B cell (primary cell): ENCODE data around the gene RASL10B. TPM values are rescaled to one million over a fixed set of nuclear protein-coding genes. Genes with fewer than 3 reads are reported as not detected.

Experiments used
- ATAC-seq: fragments of 200-7000 bp; cut with Tn5 transposase; one replicate; pipeline ENCODE4 v1.10.0; 2021; ENCODE audit warnings: low read depth, mild to moderate bottlenecking, moderate number of reproducible peaks, moderate library complexity
- CTCF ChIA-PET: fragments of 350-600 bp; sonication (Branson Sonifier 250); formaldehyde crosslinking; loops from one replicate; lab custom pipeline; 2021; ENCODE audit warnings: antibody characterized with exemption, inconsistent platforms; lab: Charles Lee
- POLR2A ChIA-PET: fragments of 350-600 bp; sonication (Branson Sonifier 250); formaldehyde crosslinking; loops from one replicate; lab custom pipeline; 2021; ENCODE audit warnings: antibody characterized with exemption; lab: Charles Lee
- DNase-seq: peaks from one replicate; pipeline ENCODE4 v3.0.0; 2013
- H2AFZ ChIP-seq: 2 replicates; pipeline ENCODE4 v1.6.1; 2012; ENCODE audit warnings: mild to moderate bottlenecking, low read depth, low read length; ENCODE audit not compliant: insufficient read depth, poor library complexity, severe bottlenecking
- H3K27ac ChIP-seq, 2 donors: 1 replicate in 1 of 2; 2 replicates in 1 of 2; pipeline ENCODE4 v1.5.1; 2012 to 2013; ENCODE audit warnings: low read length in 2 of 2, mild to moderate bottlenecking in 2 of 2, moderate library complexity in 1 of 2
- H3K27me3 ChIP-seq, 4 experiments: fragments of 200-600 bp in 1 of 4; sonication (generic) in 1 of 4; replicated peaks in 1 of 4; 1 replicate in 2 of 4; 2 replicates in 2 of 4; pipeline versions ENCODE4 v1.6.1 to v1.7.0; 2013 to 2016; ENCODE audit warnings: low read length in 3 of 4, mild to moderate bottlenecking in 2 of 4, mixed read lengths in 1 of 4, moderate library complexity in 1 of 4; ENCODE audit not compliant: insufficient read depth in 4 of 4, control insufficient read depth in 3 of 4; ENCODE audit errors: control extremely low read depth in 1 of 4
- H3K36me3 ChIP-seq, 2 experiments: replicated peaks in 1 of 2; 1 replicate in 1 of 2; 2 replicates in 1 of 2; pipeline versions ENCODE4 v1.6.1 to v1.7.1; 2013; ENCODE audit warnings: low read length in 1 of 2; ENCODE audit not compliant: insufficient read depth in 2 of 2, control insufficient read depth in 1 of 2; ENCODE audit errors: control extremely low read depth in 1 of 2, extremely low read depth in 1 of 2
- H3K4me1 ChIP-seq, 2 donors: fragments of 200-600 bp in 1 of 2; sonication (generic) in 1 of 2; 1 replicate in 1 of 2; 2 replicates in 1 of 2; pipeline versions ENCODE4 v1.5.1 to v1.6.1; 2013 to 2017; ENCODE audit warnings: low read length in 2 of 2; ENCODE audit not compliant: control insufficient read depth in 2 of 2, insufficient read depth in 2 of 2
- H3K4me2 ChIP-seq: replicated peaks from 2 replicates; pipeline ENCODE3; 2012; ENCODE audit warnings: mild to moderate bottlenecking, low read depth, low read length; ENCODE audit not compliant: poor library complexity, severe bottlenecking
- H3K4me3 ChIP-seq, 5 experiments: fragments of 200-600 bp in 1 of 5; sonication (generic) in 1 of 5; 1 replicate in 3 of 5; 2 replicates in 2 of 5; pipeline versions ENCODE4 v1.5.1 to v1.7.0; 2011 to 2016; ENCODE audit warnings: low read length in 4 of 5, mild to moderate bottlenecking in 4 of 5, low read depth in 2 of 5, control low read depth in 1 of 5, moderate library complexity in 1 of 5; ENCODE audit not compliant: insufficient read depth in 1 of 5; ENCODE audit errors: control extremely low read depth in 1 of 5, extremely low read depth in 1 of 5
- H3K79me2 ChIP-seq: fragments of 200-600 bp; sonication (generic); one replicate; pipeline ENCODE4 v1.6.0; 2016; ENCODE audit warnings: low read length; ENCODE audit not compliant: control insufficient read depth, insufficient read depth
- H3K9ac ChIP-seq: fragments of 200-600 bp; sonication (generic); 2 replicates; pipeline ENCODE4 v1.6.1; 2017; ENCODE audit warnings: mild to moderate bottlenecking, low read length, moderate library complexity
- H3K9me3 ChIP-seq, 3 donors: one replicate each; pipeline versions ENCODE4 v1.6.1 to v1.7.1; 2013; ENCODE audit warnings: low read length in 2 of 3; ENCODE audit not compliant: control insufficient read depth in 2 of 3, insufficient read depth in 1 of 3; ENCODE audit errors: control extremely low read depth in 1 of 3
- H4K20me1 ChIP-seq: 2 replicates; pipeline ENCODE4 v1.6.0; 2012; ENCODE audit warnings: mild to moderate bottlenecking, low read length; ENCODE audit not compliant: insufficient read depth, control insufficient read depth, poor library complexity, severe bottlenecking
- H3K27ac Mint-ChIP-seq: one replicate; pipeline ENCODE4 v1.8.0; 2021; ENCODE audit warnings: mixed read lengths
- H3K27me3 Mint-ChIP-seq: one replicate; pipeline ENCODE4 v1.8.0; 2021; ENCODE audit warnings: mixed read lengths
- H3K4me1 Mint-ChIP-seq: one replicate; pipeline ENCODE4 v1.8.0; 2021; ENCODE audit warnings: mixed read lengths
- H3K4me3 Mint-ChIP-seq: one replicate; pipeline ENCODE4 v1.8.0; 2021; ENCODE audit warnings: mixed read lengths
- H3K9me3 Mint-ChIP-seq: one replicate; pipeline ENCODE4 v1.8.0; 2022; ENCODE audit warnings: mixed read lengths; ENCODE audit not compliant: insufficient read depth
- EZH2 ChIP-seq: IDR thresholded peaks from 2 replicates; pipeline ENCODE4 v1.6.1; 2012; ENCODE audit warnings: borderline replicate concordance, low read depth, mild to moderate bottlenecking, moderate library complexity, low read length; ENCODE audit not compliant: insufficient read depth, poor library complexity, severe bottlenecking
- WGBS: methylation state at CpG from one replicate; pipeline ENCODE4 v1.1.5; 2013; ENCODE audit warnings: missing lambda C conversion rate; ENCODE audit not compliant: insufficient coverage; 5-methylcytosine and 5-hydroxymethylcytosine counted together
- intact Hi-C: fragments of 100-400 bp; cut with micrococcal nuclease; formaldehyde crosslinking; loops from one replicate; pipeline ENCODE4 v1.10.0; 2022
- polyA plus RNA-seq: library from polyadenylated mRNA; depleted of rRNA; stranded (reverse); fragments of >200 nt; gene quantifications from 2 replicates; pipeline ENCODE4 v1.2.3, GENCODE V29; 2012
- total RNA-seq, 2 donors: library from RNA; stranded (reverse); fragments of 120-200 nt in 1 of 2; gene quantifications; 1 replicate in 1 of 2; 2 replicates in 1 of 2; pipeline versions ENCODE4 v1.2.3 to v1.2.4, GENCODE V29; 2013 to 2022
- TF ChIP-seq, protein P1 (sequence below): fragments of 200-600 bp; IDR thresholded peaks from one replicate; pipeline ENCODE4 v1.8.0; 2022; ENCODE audit warnings: antibody characterized with exemption, mild to moderate bottlenecking

The RASL10B gene
- total and polyA plus RNA-seq, 2 donors (not counting 1 experiment from before 2014, with no cell fraction given) = 0.06 TPM; not detected in 1

- no peak overlapping the region for H3K27ac ChIP-seq
- DNase-seq (no peak), ATAC-seq (no peak)
- intact Hi-C loops = no loop called here
- no peaks in the 10 kb centered on the region for H3K36me3 ChIP-seq
- no peak overlapping the region for H3K9ac ChIP-seq
- no peaks in the 10 kb centered on the region for H4K20me1 ChIP-seq
- Mint-ChIP-seq H3K27ac (no peak overlapping the region), H3K27me3 (peaks cover 37% of the 10 kb centered on the region), H3K4me1 (peaks cover 7% of the 10 kb centered on the region), H3K9me3 (no peaks in the 10 kb centered on the region), H3K4me3 (no peak overlapping the region)
- peaks cover 0 to 31% (median 6%) of the 10 kb centered on the region in 4 experiments for H3K27me3 ChIP-seq
- ChIA-PET CTCF (no interaction called here), POLR2A (no interaction called here)
- H3K4me3 ChIP-seq = no peak overlapping the region
- no peak overlapping the region for H3K4me2 ChIP-seq
- H3K79me2 ChIP-seq = no peaks in the 10 kb centered on the region
- H2AFZ ChIP-seq = no peak overlapping the region
- H3K4me1 ChIP-seq = peaks cover 0 to 8% of the 10 kb centered on the region in 2 donors
- TF ChIP-seq, protein P1, sequence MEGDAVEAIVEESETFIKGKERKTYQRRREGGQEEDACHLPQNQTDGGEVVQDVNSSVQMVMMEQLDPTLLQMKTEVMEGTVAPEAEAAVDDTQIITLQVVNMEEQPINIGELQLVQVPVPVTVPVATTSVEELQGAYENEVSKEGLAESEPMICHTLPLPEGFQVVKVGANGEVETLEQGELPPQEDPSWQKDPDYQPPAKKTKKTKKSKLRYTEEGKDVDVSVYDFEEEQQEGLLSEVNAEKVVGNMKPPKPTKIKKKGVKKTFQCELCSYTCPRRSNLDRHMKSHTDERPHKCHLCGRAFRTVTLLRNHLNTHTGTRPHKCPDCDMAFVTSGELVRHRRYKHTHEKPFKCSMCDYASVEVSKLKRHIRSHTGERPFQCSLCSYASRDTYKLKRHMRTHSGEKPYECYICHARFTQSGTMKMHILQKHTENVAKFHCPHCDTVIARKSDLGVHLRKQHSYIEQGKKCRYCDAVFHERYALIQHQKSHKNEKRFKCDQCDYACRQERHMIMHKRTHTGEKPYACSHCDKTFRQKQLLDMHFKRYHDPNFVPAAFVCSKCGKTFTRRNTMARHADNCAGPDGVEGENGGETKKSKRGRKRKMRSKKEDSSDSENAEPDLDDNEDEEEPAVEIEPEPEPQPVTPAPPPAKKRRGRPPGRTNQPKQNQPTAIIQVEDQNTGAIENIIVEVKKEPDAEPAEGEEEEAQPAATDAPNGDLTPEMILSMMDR = no peak
- TF ChIP-seq EZH2 = no peak
- peaks cover 0 to 12% (median 0%) of the 10 kb centered on the region in 3 donors for H3K9me3 ChIP-seq
- WGBS = 100% methylated on average over 1 of the region's 7 CpGs
Measured at GRCh38 chr17:35742496-35742895, 11.1 kb downstream of the RASL10B start.

DNA sequence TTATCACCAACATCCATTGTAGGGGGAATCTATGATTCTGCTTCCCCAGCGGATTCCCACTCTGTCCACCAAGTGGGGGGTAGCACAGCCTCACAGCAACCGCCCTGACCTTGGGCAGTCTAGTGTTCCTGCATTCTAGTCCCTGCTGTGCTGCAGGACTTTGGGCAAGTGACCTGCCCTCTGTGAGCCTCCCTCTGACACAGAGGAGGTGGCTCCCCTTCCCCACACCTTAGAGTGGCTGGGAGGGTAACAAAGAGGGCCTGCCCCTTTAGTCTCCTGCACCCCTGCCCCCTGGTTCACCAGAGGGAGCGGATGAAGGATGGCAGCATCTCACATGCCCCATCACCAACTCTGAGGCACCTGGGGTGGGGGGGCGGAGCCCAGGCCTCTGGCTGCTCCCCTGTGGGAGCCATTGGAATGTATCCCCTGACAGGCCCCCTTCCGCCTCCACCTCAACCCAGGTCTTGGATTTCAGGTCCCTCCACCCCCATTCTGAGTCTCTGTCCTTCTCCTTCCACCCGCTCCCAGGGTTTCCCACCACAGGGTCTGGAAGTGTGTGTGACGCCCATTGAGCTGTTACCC, 11.5 kb downstream of the RASL10B start:
- Mint-ChIP-seq H3K4me1 (peaks cover 7% of the 10 kb centered on the region), H3K9me3 (no peaks in the 10 kb centered on the region), H3K4me3 (no peak overlapping the region), H3K27ac (no peak overlapping the region), H3K27me3 (peaks cover 38% of the 10 kb centered on the region)
- H3K27me3 ChIP-seq = peaks cover 0 to 36% (median 9%) of the 10 kb centered on the region in 4 experiments
- ChIA-PET CTCF (interaction anchor here (1.0 kb wide), 1 partner anchor 21 kb away, joined by 3 read pairs; no protein-coding TSS in a partner anchor), POLR2A (no interaction called here)
- no peak overlapping the region for H3K9ac ChIP-seq
- intact Hi-C loops = no loop called here
- H3K9me3 ChIP-seq = peaks cover 0 to 17% (median 0%) of the 10 kb centered on the region in 3 donors
- no peak overlapping the region for H2AFZ ChIP-seq
- H4K20me1 ChIP-seq = no peaks in the 10 kb centered on the region
- no peak overlapping the region for H3K4me2 ChIP-seq
- no peaks in the 10 kb centered on the region for H3K36me3 ChIP-seq
- H3K79me2 ChIP-seq = no peaks in the 10 kb centered on the region
- H3K27ac ChIP-seq = no peak overlapping the region
- 89% methylated on average over 4 of the region's 7 CpGs for WGBS
- H3K4me3 ChIP-seq = no peak overlapping the region
- ATAC-seq (no peak), DNase-seq (no peak)
- peaks cover 0 to 8% of the 10 kb centered on the region in 2 donors for H3K4me1 ChIP-seq
- TF ChIP-seq, protein P1 = no peak
- no peak for TF ChIP-seq EZH2
